H1 (cell line): ENCODE results near the gene P3H4. TPM values are rescaled to one million over a fixed set of nuclear protein-coding genes. Genes with fewer than 3 reads are reported as not detected.
"Not testable (repeated sequence)": the region's sequence is repeated elsewhere in the genome, so short reads cannot be mapped to it uniquely, and the experiment has no call there.

ENCODE experiments used
- CTCF ChIA-PET: fragments of 300-600 bp; sonication (Branson Sonifier 250); formaldehyde crosslinking; loops from one replicate; lab custom pipeline; 2021; ENCODE audit not compliant: partially characterized antibody; lab: Charles Lee
- POLR2A ChIA-PET: fragments of 300-600 bp; sonication (Branson Sonifier 250); formaldehyde crosslinking; loops from one replicate; lab custom pipeline; 2021; ENCODE audit warnings: inconsistent platforms; ENCODE audit not compliant: partially characterized antibody; lab: Charles Lee
- DNase-seq, 2 experiments: peaks; one replicate each; pipeline versions ENCODE4 v3.0.0 to v3.0.0-alpha.2; 2010 to 2022; ENCODE audit warnings: low spot score in 2 of 2, low read depth in 1 of 2, mixed read lengths in 1 of 2
- FAIRE-seq: peaks from 2 replicates; lab custom pipeline; 2011; peaks lifted over from hg19 to GRCh38; lab: Jason Lieb, UNC
- H2AFZ ChIP-seq: 2 replicates; pipeline ENCODE4 v1.8.1; 2012; ENCODE audit warnings: low read length, inconsistent platforms
- H2AK5ac ChIP-seq: 2 replicates; pipeline ENCODE4 v1.6.1; 2013; ENCODE audit warnings: low read depth, low read length
- H2BK120ac ChIP-seq: replicated peaks from 2 replicates; pipeline ENCODE3; 2013; ENCODE audit warnings: low read depth, low read length, inconsistent platforms
- H2BK12ac ChIP-seq: 2 replicates; pipeline ENCODE4 v1.6.1; 2013; ENCODE audit warnings: low read depth, low read length
- H2BK15ac ChIP-seq: 2 replicates; pipeline ENCODE4 v1.6.1; 2013; ENCODE audit warnings: low read length
- H2BK20ac ChIP-seq: 2 replicates; pipeline ENCODE4 v1.6.1; 2013; ENCODE audit warnings: low read length
- H2BK5ac ChIP-seq: 2 replicates; pipeline ENCODE4 v1.6.1; 2013; ENCODE audit warnings: low read depth, low read length
- H3K14ac ChIP-seq: 2 replicates; pipeline ENCODE4 v1.6.1; 2013; ENCODE audit warnings: inconsistent platforms; ENCODE audit not compliant: insufficient read length
- H3K18ac ChIP-seq: 2 replicates; pipeline ENCODE4 v1.6.1; 2013; ENCODE audit warnings: low read length; ENCODE audit errors: extremely low read depth
- H3K23ac ChIP-seq: 2 replicates; pipeline ENCODE4 v1.6.1; 2013; ENCODE audit warnings: inconsistent platforms; ENCODE audit not compliant: insufficient read length
- H3K23me2 ChIP-seq: 2 replicates; pipeline ENCODE4 v1.6.1; 2013; ENCODE audit warnings: low read depth, low read length
- H3K27ac ChIP-seq: 2 replicates; pipeline ENCODE4 v1.6.1; 2011; ENCODE audit warnings: low read depth, low read length, inconsistent platforms
- H3K27me3 ChIP-seq, 4 experiments: replicated peaks in 1 of 4; 1 replicate in 1 of 4; 2 replicates in 3 of 4; pipeline versions ENCODE4 v1.6.1 to v1.8.1; 2011 to 2013; ENCODE audit warnings: low read length in 3 of 4, mild to moderate bottlenecking in 3 of 4, inconsistent platforms in 2 of 4, mixed read lengths in 2 of 4, moderate library complexity in 1 of 4; ENCODE audit not compliant: control insufficient read depth in 3 of 4, insufficient read depth in 3 of 4; ENCODE audit errors: extremely low read depth in 1 of 4
- H3K36me3 ChIP-seq, 4 experiments: 2 replicates each; pipeline versions ENCODE4 v1.6.1 to v1.8.1; 2011 to 2013; ENCODE audit warnings: mild to moderate bottlenecking in 4 of 4, low read length in 3 of 4, moderate library complexity in 2 of 4, control low read depth in 1 of 4, inconsistent platforms in 1 of 4; ENCODE audit not compliant: insufficient read depth in 4 of 4, control insufficient read depth in 2 of 4
- H3K4ac ChIP-seq: replicated peaks from 2 replicates; pipeline ENCODE3; 2013; ENCODE audit warnings: low read length, low read depth, mixed read lengths, inconsistent platforms; ENCODE audit not compliant: insufficient read length
- H3K4me1 ChIP-seq, 4 experiments: replicated peaks in 1 of 4; 1 replicate in 1 of 4; 2 replicates in 3 of 4; pipeline versions ENCODE4 v1.6.1 to v1.8.1; 2011 to 2013; ENCODE audit warnings: low read length in 3 of 4, inconsistent platforms in 2 of 4, mixed read lengths in 1 of 4; ENCODE audit not compliant: insufficient read depth in 4 of 4, control insufficient read depth in 3 of 4
- H3K4me2 ChIP-seq, 2 experiments: 2 replicates each; pipeline versions ENCODE4 v1.6.1 to v1.8.1; 2011 to 2013; ENCODE audit warnings: low read depth in 2 of 2, low read length in 2 of 2, control low read depth in 1 of 2, inconsistent platforms in 1 of 2, mild to moderate bottlenecking in 1 of 2; ENCODE audit not compliant: insufficient read depth in 1 of 2
- H3K4me3 ChIP-seq, 4 experiments: fragments of 200-600, 300-600 bp in 1 of 4; sonication (generic), shearing (Covaris generic), sonication (Bioruptor Twin) in 1 of 4; 2 replicates each; pipeline versions ENCODE4 v1.5.1 to v1.8.1; 2011 to 2016; ENCODE audit warnings: low read length in 4 of 4, low read depth in 3 of 4, control low read depth in 2 of 4, inconsistent platforms in 2 of 4, mild to moderate bottlenecking in 2 of 4, mixed read lengths in 1 of 4, moderate library complexity in 1 of 4; ENCODE audit not compliant: insufficient read depth in 2 of 4; ENCODE audit errors: extremely low read depth in 1 of 4
- H3K56ac ChIP-seq: replicated peaks from 2 replicates; pipeline ENCODE3; 2013; ENCODE audit warnings: low read depth, mild to moderate bottlenecking, mixed read lengths, low read length, inconsistent platforms; ENCODE audit not compliant: insufficient read length
- H3K79me1 ChIP-seq: 2 replicates; pipeline ENCODE4 v1.6.1; 2013; ENCODE audit warnings: low read depth, low read length, control low read depth
- H3K79me2 ChIP-seq, 2 experiments: 2 replicates each; pipeline versions ENCODE4 v1.6.1 to v1.8.1; 2012 to 2013; ENCODE audit warnings: low read length in 2 of 2, mild to moderate bottlenecking in 2 of 2, inconsistent platforms in 1 of 2; ENCODE audit not compliant: insufficient read depth in 2 of 2, control insufficient read depth in 1 of 2
- H3K9ac ChIP-seq, 4 experiments: replicated peaks in 1 of 4; 1 replicate in 1 of 4; 2 replicates in 3 of 4; pipeline versions ENCODE4 v1.6.1 to v1.8.1; 2011 to 2013; ENCODE audit warnings: low read depth in 3 of 4, low read length in 3 of 4, control low read depth in 2 of 4, mild to moderate bottlenecking in 2 of 4, moderate library complexity in 2 of 4, inconsistent platforms in 1 of 4; ENCODE audit errors: extremely low read depth in 1 of 4
- H3K9me3 ChIP-seq, 2 experiments: 2 replicates each; pipeline versions ENCODE4 v1.6.1 to v1.8.1; 2012 to 2013; ENCODE audit warnings: mild to moderate bottlenecking in 2 of 2, moderate library complexity in 2 of 2, control low read depth in 1 of 2, inconsistent platforms in 1 of 2, low read depth in 1 of 2, low read length in 1 of 2, mixed read lengths in 1 of 2; ENCODE audit not compliant: insufficient read depth in 2 of 2
- H4K20me1 ChIP-seq, 2 experiments: replicated peaks in 1 of 2; 2 replicates each; pipeline versions ENCODE3 to v1.8.1; 2011 to 2013; ENCODE audit warnings: inconsistent platforms in 2 of 2, low read length in 2 of 2, mild to moderate bottlenecking in 1 of 2; ENCODE audit not compliant: insufficient read depth in 2 of 2, control insufficient read depth in 1 of 2
- H4K5ac ChIP-seq: 2 replicates; pipeline ENCODE4 v1.6.1; 2013; ENCODE audit warnings: low read length, low read depth, mixed read lengths, inconsistent platforms; ENCODE audit not compliant: insufficient read length
- H4K8ac ChIP-seq: 2 replicates; pipeline ENCODE4 v1.8.0; 2013; ENCODE audit warnings: mild to moderate bottlenecking, moderate library complexity, low read length, inconsistent platforms; ENCODE audit not compliant: insufficient read depth; ENCODE audit errors: extremely low read depth
- H4K91ac ChIP-seq: replicated peaks from 2 replicates; pipeline ENCODE3; 2013; ENCODE audit warnings: low read length, mixed read lengths, inconsistent platforms; ENCODE audit not compliant: insufficient read length
- WGBS, 2 experiments: shearing (Covaris generic) in 1 of 2; methylation state at CpG; one replicate each; pipeline versions ENCODE4 v1.1.6 to v1.1.7; 2013 to 2015; ENCODE audit warnings: low lambda C conversion rate in 2 of 2, mixed read lengths in 2 of 2, inconsistent platforms in 1 of 2, low coverage in 1 of 2, missing lambda C conversion rate in 1 of 2; ENCODE audit not compliant: insufficient replicate concordance in 2 of 2, insufficient coverage in 1 of 2, insufficient read length in 1 of 2; ENCODE audit errors: extremely low coverage in 1 of 2, missing lambda C conversion rate in 1 of 2; 5-methylcytosine and 5-hydroxymethylcytosine counted together
- polyA plus RNA-seq, 7 experiments: library from polyadenylated mRNA; depleted of rRNA in 3 of 7; stranded (reverse) in 5 of 7; unstranded in 2 of 7; fragments of >200 nt in 5 of 7; fragments of 200-250 nt in 2 of 7; gene quantifications; 1 replicate in 5 of 7; 2 replicates in 1 of 7; 4 replicates in 1 of 7; pipeline versions ENCODE4 v1.2.1 to v1.2.3, GENCODE V29; 2011 to 2013; ENCODE audit warnings: missing spikeins in 2 of 7, mixed read lengths in 2 of 7
- total RNA-seq: library from RNA; stranded (reverse); fragmentation: NEBNext Ultra II Directional; extraction: Animal tissue kit (Norgen Biotek cat#: 25700); gene quantifications from 2 replicates; pipeline ENCODE4 v1.2.1, GENCODE V29; 2021

P3H4 gene
- total and polyA plus RNA-seq, 2 of the 8 experiments (the other 6 are each of a cell fraction or from before 2014, with no cell fraction given) = 23.4 to 26.7 TPM

- DNase-seq, H3K4me1 ChIP-seq, H4K5ac ChIP-seq, H3K79me1 ChIP-seq, H3K9ac ChIP-seq, H3K4ac ChIP-seq, H2BK20ac ChIP-seq, H3K27ac ChIP-seq, H3K27me3 ChIP-seq, H3K9me3 ChIP-seq, FAIRE-seq, H2AFZ ChIP-seq, H3K18ac ChIP-seq, H2AK5ac ChIP-seq, H3K23me2 ChIP-seq, H3K4me3 ChIP-seq, H4K91ac ChIP-seq, H4K20me1 ChIP-seq, H2BK5ac ChIP-seq, H2BK120ac ChIP-seq, H3K4me2 ChIP-seq, H4K8ac ChIP-seq, H3K23ac ChIP-seq, H2BK15ac ChIP-seq, H2BK12ac ChIP-seq, H3K56ac ChIP-seq, H3K14ac ChIP-seq: not testable (repeated sequence)
- POLR2A ChIA-PET = interaction anchor here (1.0 to 1.3 kb wide), 4 partner anchors 9 to 117 kb away, joined by 3 to 4 read pairs (median 3); partner anchors contain the start of gene HAP1
- CTCF ChIA-PET = interaction anchor here (2.4 kb wide), 1 partner anchor 50 kb away, joined by 6 read pairs; no protein-coding TSS in a partner anchor
- WGBS, 2 experiments = 94% methylated on average over 14 of the region's 14 CpGs; no CpG with 5 or more reads in 1 of the 2 experiments
- Histone ChIP-seq H3K36me3 (peaks cover 8 to 22% (median 13%) of the 10 kb centered on the region in 4 experiments), H3K79me2 (peaks cover 0 to 52% of the 10 kb centered on the region in 2 experiments; a peak in 2 of 4 replicates)
Observed at GRCh38 chr17:41851382-41851781, 39.6 kb upstream of the P3H4 start.
